Natural killer cell (primary cell): Measurements from ENCODE around the gene TSPAN19. TPM values are rescaled to one million over a fixed set of nuclear protein-coding genes. Genes with fewer than 3 reads are reported as not detected.
A peak's percentile ranks its signal among the peaks of the same experiment; 100 is the strongest.

ENCODE experiments used
- ATAC-seq, 3 donors: fragments of 150-1000 bp in 2 of 3; fragments of 200-7000 bp in 1 of 3; cut with Tn5 transposase; 1 replicate in 1 of 3; 2 replicates in 2 of 3; pipeline ENCODE4 v1.10.0; 2021; ENCODE audit warnings: mild to moderate bottlenecking in 2 of 3, moderate library complexity in 2 of 3
- DNase-seq, 2 donors: peaks; one replicate each; pipeline versions ENCODE4 v3.0.0 to v3.0.0-alpha.2; 2013 to 2021; ENCODE audit warnings: mixed read lengths in 1 of 2
- H3K27ac ChIP-seq: one replicate; pipeline ENCODE4 v1.5.1; 2013; ENCODE audit warnings: mild to moderate bottlenecking, low read length
- H3K27me3 ChIP-seq: one replicate; pipeline ENCODE4 v1.6.1; 2013; ENCODE audit warnings: low read length; ENCODE audit not compliant: control insufficient read depth, insufficient read depth
- H3K36me3 ChIP-seq: one replicate; pipeline ENCODE4 v1.6.1; 2013; ENCODE audit warnings: low read length; ENCODE audit not compliant: control insufficient read depth, insufficient read depth
- H3K4me1 ChIP-seq: one replicate; pipeline ENCODE4 v1.6.1; 2013; ENCODE audit warnings: low read length; ENCODE audit not compliant: control insufficient read depth, insufficient read depth
- H3K4me3 ChIP-seq: one replicate; pipeline ENCODE4 v1.5.1; 2013; ENCODE audit warnings: low read length
- H3K9me3 ChIP-seq: one replicate; pipeline ENCODE4 v1.6.1; 2013; ENCODE audit warnings: low read length; ENCODE audit not compliant: control insufficient read depth, insufficient read depth
- H3K27ac Mint-ChIP-seq, 2 donors: one replicate each; pipeline ENCODE4 v1.8.0; 2022; ENCODE audit warnings: mild to moderate bottlenecking in 2 of 2, mixed read lengths in 2 of 2, moderate library complexity in 1 of 2
- H3K27me3 Mint-ChIP-seq, 2 donors: one replicate each; pipeline ENCODE4 v1.8.0; 2022; ENCODE audit warnings: low read depth in 2 of 2, mixed read lengths in 2 of 2
- H3K36me3 Mint-ChIP-seq: one replicate; pipeline ENCODE4 v1.8.0; 2022; ENCODE audit warnings: mixed read lengths
- H3K4me1 Mint-ChIP-seq, 2 donors: one replicate each; pipeline ENCODE4 v1.8.0; 2022; ENCODE audit warnings: mixed read lengths in 2 of 2
- H3K4me3 Mint-ChIP-seq: one replicate; pipeline ENCODE4 v1.8.0; 2022; ENCODE audit warnings: mild to moderate bottlenecking, moderate library complexity, mixed read lengths
- H3K9me3 Mint-ChIP-seq, 2 donors: one replicate each; pipeline ENCODE4 v1.8.0; 2022; ENCODE audit warnings: mixed read lengths in 2 of 2
- CTCF ChIP-seq: fragments of 200-600 bp; IDR thresholded peaks from one replicate; pipeline ENCODE4 v1.8.0; 2022; ENCODE audit warnings: antibody characterized with exemption
- WGBS: methylation state at CpG from one replicate; pipeline ENCODE4 v1.1.7; 2013; ENCODE audit warnings: missing lambda C conversion rate; ENCODE audit not compliant: insufficient coverage; 5-methylcytosine and 5-hydroxymethylcytosine counted together
- intact Hi-C: fragments of 100-400 bp; cut with micrococcal nuclease; formaldehyde crosslinking; loops from one replicate; pipeline ENCODE4 v1.14.2; 2022
- total RNA-seq, 4 donors: library from RNA; stranded (reverse); fragments of 120-200 nt in 1 of 4; gene quantifications; one replicate each; pipeline versions ENCODE4 v1.2.3 to v1.2.4, GENCODE V29; 2013 to 2022

Gene TSPAN19
- total RNA-seq, 3 donors from 2014 or later (not counting 1 experiment from before 2014, with no cell fraction given), result not detected

- no peak for ATAC-seq
- no peak overlapping the region for H3K27ac Mint-ChIP-seq
- no peaks in the 10 kb centered on the region for H3K36me3 Mint-ChIP-seq
- no peak overlapping the region for H3K4me3 ChIP-seq
- no peak for TF ChIP-seq CTCF
- intact Hi-C loops, result no loop called here
- H3K27me3 ChIP-seq, result no peaks in the 10 kb centered on the region
- no peak overlapping the region for H3K27ac ChIP-seq
- peaks cover 0 to 3% of the 10 kb centered on the region in 2 donors for H3K9me3 Mint-ChIP-seq
- no peaks in the 10 kb centered on the region for H3K27me3 Mint-ChIP-seq
- WGBS, result 100% methylated on average over 1 of the region's 3 CpGs
- H3K36me3 ChIP-seq, result no peaks in the 10 kb centered on the region
- H3K4me1 Mint-ChIP-seq, result no peaks in the 10 kb centered on the region
- DNase-seq, result no peak
- no peak overlapping the region for H3K4me3 Mint-ChIP-seq
- no peaks in the 10 kb centered on the region for H3K9me3 ChIP-seq
- H3K4me1 ChIP-seq, result no peaks in the 10 kb centered on the region
These were observed 22.3 kb upstream of the TSPAN19 start for GRCh38 chr12:85058339-85058738.

- H3K36me3 Mint-ChIP-seq, result no peaks in the 10 kb centered on the region
- intact Hi-C loops, result loop anchor here (1.0 kb wide), 1 partner anchor 183 kb away; no protein-coding TSS in a partner anchor
- no peak overlapping the region for H3K27ac ChIP-seq
- no peaks in the 10 kb centered on the region for H3K9me3 ChIP-seq
- no peaks in the 10 kb centered on the region for H3K36me3 ChIP-seq
- WGBS, result no CpG with 5 or more reads among the region's 2 CpGs
- peak; percentile 53 for TF ChIP-seq CTCF
- H3K27me3 Mint-ChIP-seq, result no peaks in the 10 kb centered on the region
- peak in 1 of 3 donors; percentile 32 for ATAC-seq
- no peaks in the 10 kb centered on the region for H3K4me1 Mint-ChIP-seq
- H3K4me1 ChIP-seq, result no peaks in the 10 kb centered on the region
- no peak overlapping the region for H3K4me3 Mint-ChIP-seq
- H3K27me3 ChIP-seq, result no peaks in the 10 kb centered on the region
- peaks cover 0 to 5% of the 10 kb centered on the region in 2 donors for H3K9me3 Mint-ChIP-seq
- no peak overlapping the region for H3K27ac Mint-ChIP-seq
- DNase-seq, result peak in 1 of 2 donors; percentile 35
- H3K4me3 ChIP-seq, result no peak overlapping the region
These were observed 21.4 kb upstream of the TSPAN19 start for GRCh38 chr12:85057370-85057963.

GRCh38 chr12:85043829-85044228 lies 7.8 kb upstream of the TSPAN19 start:
- intact Hi-C loops, result no loop called here
- H3K4me3 Mint-ChIP-seq, result no peak overlapping the region
- H3K27me3 Mint-ChIP-seq, result no peaks in the 10 kb centered on the region
- no peak for ATAC-seq
- Histone ChIP-seq H3K4me1 (no peaks in the 10 kb centered on the region), H3K27ac (no peak overlapping the region), H3K9me3 (no peaks in the 10 kb centered on the region), H3K27me3 (no peaks in the 10 kb centered on the region), H3K36me3 (no peaks in the 10 kb centered on the region), H3K4me3 (no peak overlapping the region)
- H3K9me3 Mint-ChIP-seq, result no peaks in the 10 kb centered on the region
- no peak for TF ChIP-seq CTCF
- no peak overlapping the region for H3K27ac Mint-ChIP-seq
- H3K36me3 Mint-ChIP-seq, result no peaks in the 10 kb centered on the region
- H3K4me1 Mint-ChIP-seq, result no peaks in the 10 kb centered on the region
- no peak for DNase-seq

GRCh38 chr12:85041395-85041794 lies 5.3 kb upstream of the TSPAN19 start:
- TF ChIP-seq CTCF, result no peak
- intact Hi-C loops, result no loop called here
- Histone ChIP-seq H3K27ac (no peak overlapping the region), H3K36me3 (no peaks in the 10 kb centered on the region), H3K9me3 (no peaks in the 10 kb centered on the region), H3K4me3 (no peak overlapping the region), H3K4me1 (no peaks in the 10 kb centered on the region), H3K27me3 (no peaks in the 10 kb centered on the region)
- H3K27ac Mint-ChIP-seq, result no peak overlapping the region
- H3K9me3 Mint-ChIP-seq, result peaks cover 3% of the 10 kb centered on the region in 2 donors
- H3K27me3 Mint-ChIP-seq, result no peaks in the 10 kb centered on the region
- no peaks in the 10 kb centered on the region for H3K36me3 Mint-ChIP-seq
- DNase-seq, result no peak
- ATAC-seq, result no peak
- H3K4me1 Mint-ChIP-seq, result no peaks in the 10 kb centered on the region
- WGBS, result 50% methylated on average over 1 of the region's 1 CpG
- H3K4me3 Mint-ChIP-seq, result no peak overlapping the region
